Osteocyte (in vitro differentiated cells): Measurements from ENCODE around the gene PLCH2. TPM values are rescaled to one million over a fixed set of nuclear protein-coding genes. Genes with fewer than 3 reads are reported as not detected.
A peak's percentile ranks its signal among the peaks of the same experiment; 100 is the strongest.

Experiments used
- DNase-seq: peaks from one replicate; pipeline ENCODE4 v3.0.0; 2021; ENCODE audit warnings: mixed read lengths; ENCODE audit not compliant: unreplicated experiment; ENCODE audit errors: extremely low spot score
- H3K27ac Mint-ChIP-seq: one replicate; pipeline ENCODE4 v1.8.0; 2021; ENCODE audit warnings: mild to moderate bottlenecking, mixed read lengths; ENCODE audit not compliant: unreplicated experiment
- H3K27me3 Mint-ChIP-seq: one replicate; pipeline ENCODE4 v1.8.0; 2021; ENCODE audit warnings: mixed read lengths; ENCODE audit not compliant: unreplicated experiment
- H3K36me3 Mint-ChIP-seq: one replicate; pipeline ENCODE4 v1.8.0; 2021; ENCODE audit warnings: mixed read lengths; ENCODE audit not compliant: unreplicated experiment
- H3K4me1 Mint-ChIP-seq: one replicate; pipeline ENCODE4 v1.8.0; 2021; ENCODE audit warnings: mixed read lengths; ENCODE audit not compliant: unreplicated experiment
- H3K4me3 Mint-ChIP-seq: one replicate; pipeline ENCODE4 v1.8.0; 2021; ENCODE audit warnings: mild to moderate bottlenecking, moderate library complexity, mixed read lengths; ENCODE audit not compliant: unreplicated experiment
- H3K9me3 Mint-ChIP-seq: one replicate; pipeline ENCODE4 v1.8.0; 2021; ENCODE audit warnings: mixed read lengths; ENCODE audit not compliant: unreplicated experiment
- CTCF ChIP-seq: fragments of 200-600 bp; sonication (generic); IDR thresholded peaks from 2 replicates; pipeline ENCODE4 v1.5.0; 2021; ENCODE audit warnings: antibody characterized with exemption, mild to moderate bottlenecking, moderate library complexity
- total RNA-seq: library from RNA; stranded (reverse); gene quantifications from 2 replicates; pipeline ENCODE4 v1.2.1, GENCODE V29; 2021

PLCH2 gene
- total RNA-seq, 1 donor from 2014 or later = 12.6 TPM

- Mint-ChIP-seq H3K36me3 (no peaks in the 10 kb centered on the region), H3K4me1 (peaks cover 57% of the 10 kb centered on the region), H3K9me3 (no peaks in the 10 kb centered on the region), H3K27ac (peak overlapping the region; percentile 54), H3K27me3 (no peaks in the 10 kb centered on the region), H3K4me3 (no peak overlapping the region)
- no peak for TF ChIP-seq CTCF
- no peak for DNase-seq
Observed at GRCh38 chr1:2451741-2452140, 24.3 kb upstream of the PLCH2 start.

- no peaks in the 10 kb centered on the region for H3K36me3 Mint-ChIP-seq
- no peaks in the 10 kb centered on the region for H3K27me3 Mint-ChIP-seq
- DNase-seq = no peak
- no peak overlapping the region for H3K4me3 Mint-ChIP-seq
- no peak for TF ChIP-seq CTCF
- H3K9me3 Mint-ChIP-seq = no peaks in the 10 kb centered on the region
- peaks cover 51% of the 10 kb centered on the region for H3K4me1 Mint-ChIP-seq
- peak overlapping the region; percentile 76 for H3K27ac Mint-ChIP-seq
Observed at GRCh38 chr1:2452201-2452931, 23.7 kb upstream of the PLCH2 start.

GRCh38 chr1:2452932-2453315 is 23.2 kb upstream of the PLCH2 start:
- Mint-ChIP-seq H3K9me3 (no peaks in the 10 kb centered on the region), H3K27ac (peak overlapping the region; percentile 76), H3K27me3 (no peaks in the 10 kb centered on the region), H3K4me1 (peaks cover 46% of the 10 kb centered on the region), H3K36me3 (no peaks in the 10 kb centered on the region), H3K4me3 (no peak overlapping the region)
- DNase-seq = no peak
- no peak for TF ChIP-seq CTCF

GRCh38 chr1:2454227-2454626 is 21.9 kb upstream of the PLCH2 start:
- DNase-seq = no peak
- H3K4me3 Mint-ChIP-seq = no peak overlapping the region
- no peaks in the 10 kb centered on the region for H3K36me3 Mint-ChIP-seq

GRCh38 chr1:2455757-2456156 is 20.3 kb upstream of the PLCH2 start:
- H3K9me3 Mint-ChIP-seq = no peaks in the 10 kb centered on the region
- DNase-seq = no peak
- no peak overlapping the region for H3K4me3 Mint-ChIP-seq
- no peaks in the 10 kb centered on the region for H3K27me3 Mint-ChIP-seq
- TF ChIP-seq CTCF = no peak
- no peak overlapping the region for H3K27ac Mint-ChIP-seq
- peaks cover 40% of the 10 kb centered on the region for H3K4me1 Mint-ChIP-seq
- no peaks in the 10 kb centered on the region for H3K36me3 Mint-ChIP-seq

More at GRCh38 chr1:2454227-2454626, 21.9 kb upstream of the PLCH2 start:
- Mint-ChIP-seq H3K4me1 (peaks cover 40% of the 10 kb centered on the region), H3K27me3 (no peaks in the 10 kb centered on the region), H3K9me3 (no peaks in the 10 kb centered on the region), H3K27ac (no peak overlapping the region)
- TF ChIP-seq CTCF = no peak
